Measurements from ENCODE around the gene CREB3L1. TPM values are rescaled to one million over a fixed set of nuclear protein-coding genes. Genes with fewer than 3 reads are reported as not detected.

The CREB3L1 gene
- total RNA-seq, 1 donor from 2014 or later: not detected

DNA sequence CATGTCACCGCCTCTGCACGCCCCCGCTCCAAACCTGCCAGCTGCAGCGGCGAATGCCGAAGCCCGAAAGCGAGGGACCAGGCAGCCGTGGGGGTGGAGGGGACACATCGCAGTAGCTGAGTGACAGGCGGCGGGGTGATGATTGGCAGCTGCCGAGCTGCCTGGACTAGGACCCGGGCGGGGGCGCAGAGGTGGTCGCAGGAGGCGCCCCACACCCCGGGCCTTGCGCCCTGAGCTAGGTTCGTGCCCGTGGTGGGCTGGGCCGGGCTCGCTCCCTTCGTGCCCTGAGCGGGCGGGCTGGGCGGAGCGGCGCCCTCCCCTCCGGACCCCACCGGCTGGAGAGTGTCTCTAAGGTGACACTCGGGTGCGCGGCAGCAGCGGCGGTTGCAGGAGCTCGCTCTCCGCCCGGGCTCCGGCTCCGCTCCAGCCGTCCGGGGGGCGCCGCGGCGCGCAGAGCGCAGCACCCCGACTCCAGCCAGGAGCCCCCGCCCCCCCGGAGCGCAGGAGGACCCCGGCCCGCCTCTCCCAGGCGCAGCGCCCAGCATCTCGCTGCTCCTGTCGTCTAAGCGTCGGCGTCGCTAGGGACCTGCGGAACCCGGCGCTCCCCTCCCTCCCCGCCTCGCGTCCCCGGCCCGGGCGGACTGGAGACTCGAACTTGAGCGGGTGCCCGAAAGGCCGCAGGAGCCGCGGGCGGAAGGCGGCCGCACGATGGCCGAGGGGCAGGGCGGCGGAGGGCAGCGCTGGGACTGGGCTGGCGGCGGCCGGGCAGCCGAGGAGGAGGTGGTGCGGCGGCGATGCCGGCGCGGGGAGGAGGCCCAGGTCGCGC, 55.3 kb downstream of the CREB3L1 start:
- peak; percentile 42 for DNase-seq
- ChIA-PET CTCF (interaction anchor here (0.8 kb wide), 1 partner anchor 17 kb away, joined by 3 read pairs; no protein-coding TSS in a partner anchor), POLR2A (interaction anchor here (0.6 kb wide), 1 partner anchor 11 kb away, joined by 3 read pairs; no protein-coding TSS in a partner anchor)
- TF ChIP-seq, protein P1, sequence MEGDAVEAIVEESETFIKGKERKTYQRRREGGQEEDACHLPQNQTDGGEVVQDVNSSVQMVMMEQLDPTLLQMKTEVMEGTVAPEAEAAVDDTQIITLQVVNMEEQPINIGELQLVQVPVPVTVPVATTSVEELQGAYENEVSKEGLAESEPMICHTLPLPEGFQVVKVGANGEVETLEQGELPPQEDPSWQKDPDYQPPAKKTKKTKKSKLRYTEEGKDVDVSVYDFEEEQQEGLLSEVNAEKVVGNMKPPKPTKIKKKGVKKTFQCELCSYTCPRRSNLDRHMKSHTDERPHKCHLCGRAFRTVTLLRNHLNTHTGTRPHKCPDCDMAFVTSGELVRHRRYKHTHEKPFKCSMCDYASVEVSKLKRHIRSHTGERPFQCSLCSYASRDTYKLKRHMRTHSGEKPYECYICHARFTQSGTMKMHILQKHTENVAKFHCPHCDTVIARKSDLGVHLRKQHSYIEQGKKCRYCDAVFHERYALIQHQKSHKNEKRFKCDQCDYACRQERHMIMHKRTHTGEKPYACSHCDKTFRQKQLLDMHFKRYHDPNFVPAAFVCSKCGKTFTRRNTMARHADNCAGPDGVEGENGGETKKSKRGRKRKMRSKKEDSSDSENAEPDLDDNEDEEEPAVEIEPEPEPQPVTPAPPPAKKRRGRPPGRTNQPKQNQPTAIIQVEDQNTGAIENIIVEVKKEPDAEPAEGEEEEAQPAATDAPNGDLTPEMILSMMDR (IDR thresholded peaks at IDR 0.05): no peak
- Mint-ChIP-seq H3K4me3 (peak overlapping the region; percentile 50), H3K27me3 (peaks cover 61% of the 10 kb centered on the region), H3K9me3 (no peaks in the 10 kb centered on the region), H3K36me3 (ENCODE audit: low read depth) (no peaks in the 10 kb centered on the region), H3K4me1 (peaks cover 10% of the 10 kb centered on the region), H3K27ac (no peak overlapping the region)
- intact Hi-C loops (cut with micrococcal nuclease): no loop called here
- ATAC-seq (ENCODE audit: low read depth): peak; percentile 49

DNA sequence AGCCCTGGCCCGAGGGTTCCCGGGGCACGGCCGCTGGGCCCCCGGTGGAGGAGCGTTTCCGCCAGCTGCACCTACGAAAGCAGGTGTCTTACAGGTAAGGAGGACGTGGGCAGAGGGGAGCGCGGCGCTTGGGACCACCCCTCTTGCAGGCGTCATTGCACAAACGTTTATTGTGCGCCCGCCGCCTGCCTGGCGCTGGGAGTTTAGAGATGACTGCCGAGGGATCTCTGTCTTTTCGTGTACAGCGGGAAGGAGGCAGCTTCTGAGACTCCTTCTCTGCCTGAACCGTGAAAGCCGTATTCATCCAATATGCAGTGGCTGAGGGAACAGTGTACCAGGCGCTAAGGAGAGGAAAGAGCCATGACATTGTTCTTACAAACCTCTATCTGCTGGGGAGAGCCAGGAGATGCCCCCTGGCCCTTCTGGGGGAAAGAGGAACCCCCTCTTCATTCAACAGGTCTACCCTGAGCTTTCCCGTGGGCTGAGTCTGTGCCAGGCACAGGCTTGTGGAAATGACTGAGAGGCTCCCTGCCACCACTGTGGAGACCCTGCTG, 56.0 kb downstream of the CREB3L1 start:
- Mint-ChIP-seq H3K27me3 (peaks cover 62% of the 10 kb centered on the region), H3K4me3 (peak overlapping the region; percentile 56), H3K4me1 (peaks cover 10% of the 10 kb centered on the region), H3K36me3 (ENCODE audit: low read depth) (no peaks in the 10 kb centered on the region), H3K9me3 (no peaks in the 10 kb centered on the region), H3K27ac (no peak overlapping the region)
- intact Hi-C loops (cut with micrococcal nuclease): no loop called here
- ChIA-PET CTCF (no interaction called here), POLR2A (interaction anchor here (0.6 kb wide), 1 partner anchor 11 kb away, joined by 3 read pairs; no protein-coding TSS in a partner anchor)
- DNase-seq: no peak
- TF ChIP-seq, protein P1 (IDR thresholded peaks at IDR 0.05): no peak
- ATAC-seq (ENCODE audit: low read depth): no peak

DNA sequence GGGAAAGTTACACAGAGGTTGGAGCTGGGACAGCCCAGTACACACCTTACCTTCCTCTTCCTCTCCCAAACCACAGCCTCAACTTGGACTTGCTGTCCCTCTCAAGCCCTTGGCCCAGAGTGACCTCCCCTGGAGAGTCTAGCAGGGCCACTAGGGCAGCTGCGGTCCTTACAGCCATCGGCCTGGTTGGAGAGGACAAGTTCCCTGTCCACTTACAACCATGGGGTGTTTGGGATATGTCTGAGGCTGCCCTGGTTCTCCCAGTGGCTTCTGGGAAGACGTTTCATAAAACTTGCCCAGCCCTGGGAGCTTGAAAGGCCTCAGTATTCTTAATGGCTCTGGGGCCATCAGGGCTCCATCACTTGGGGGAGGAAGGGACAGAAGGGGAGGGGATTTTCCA, 56.7 kb downstream of the CREB3L1 start:
- no peak overlapping the region for H3K27ac Mint-ChIP-seq
- ChIA-PET POLR2A (no interaction called here), CTCF (no interaction called here)
- intact Hi-C loops (cut with micrococcal nuclease): no loop called here
- ATAC-seq (ENCODE audit: low read depth): no peak
- H3K4me1 Mint-ChIP-seq: peaks cover 10% of the 10 kb centered on the region
- H3K9me3 Mint-ChIP-seq: no peaks in the 10 kb centered on the region
- TF ChIP-seq, protein P1 (IDR thresholded peaks at IDR 0.05): no peak
- no peaks in the 10 kb centered on the region for H3K36me3 Mint-ChIP-seq (ENCODE audit: low read depth)
- no peak overlapping the region for H3K4me3 Mint-ChIP-seq
- H3K27me3 Mint-ChIP-seq: peaks cover 64% of the 10 kb centered on the region
- no peak for DNase-seq

DNA sequence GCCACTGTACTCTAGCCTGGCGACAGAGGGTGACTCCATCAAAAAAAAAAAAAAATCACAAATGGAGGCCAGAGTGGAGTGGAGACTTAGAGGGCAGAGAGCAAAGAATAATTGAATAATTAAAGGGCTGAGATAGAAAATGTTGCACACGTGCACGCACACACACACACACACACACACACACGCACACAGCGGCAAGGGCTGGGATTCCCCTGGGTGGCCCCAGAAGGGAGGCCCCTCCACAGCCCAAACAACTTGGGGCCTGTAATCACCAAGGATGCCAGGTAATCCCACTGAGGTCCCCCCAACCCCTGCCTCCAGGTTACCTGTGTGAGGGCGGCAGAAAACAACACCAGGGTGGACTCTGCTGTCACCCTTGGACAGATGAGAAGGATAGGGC, 57.8 kb downstream of the CREB3L1 start:
- Mint-ChIP-seq H3K4me1 (peaks cover 10% of the 10 kb centered on the region), H3K4me3 (no peak overlapping the region), H3K27me3 (peaks cover 55% of the 10 kb centered on the region), H3K27ac (no peak overlapping the region), H3K36me3 (ENCODE audit: low read depth) (no peaks in the 10 kb centered on the region), H3K9me3 (no peaks in the 10 kb centered on the region)
- DNase-seq (no peak), ATAC-seq (ENCODE audit: low read depth) (no peak)
- ChIA-PET POLR2A (interaction anchor here (0.8 kb wide), 1 partner anchor 40 kb away, joined by 7 read pairs; no protein-coding TSS in a partner anchor), CTCF (no interaction called here)
- intact Hi-C loops (cut with micrococcal nuclease): no loop called here
- TF ChIP-seq, protein P1 (IDR thresholded peaks at IDR 0.05): no peak

DNA sequence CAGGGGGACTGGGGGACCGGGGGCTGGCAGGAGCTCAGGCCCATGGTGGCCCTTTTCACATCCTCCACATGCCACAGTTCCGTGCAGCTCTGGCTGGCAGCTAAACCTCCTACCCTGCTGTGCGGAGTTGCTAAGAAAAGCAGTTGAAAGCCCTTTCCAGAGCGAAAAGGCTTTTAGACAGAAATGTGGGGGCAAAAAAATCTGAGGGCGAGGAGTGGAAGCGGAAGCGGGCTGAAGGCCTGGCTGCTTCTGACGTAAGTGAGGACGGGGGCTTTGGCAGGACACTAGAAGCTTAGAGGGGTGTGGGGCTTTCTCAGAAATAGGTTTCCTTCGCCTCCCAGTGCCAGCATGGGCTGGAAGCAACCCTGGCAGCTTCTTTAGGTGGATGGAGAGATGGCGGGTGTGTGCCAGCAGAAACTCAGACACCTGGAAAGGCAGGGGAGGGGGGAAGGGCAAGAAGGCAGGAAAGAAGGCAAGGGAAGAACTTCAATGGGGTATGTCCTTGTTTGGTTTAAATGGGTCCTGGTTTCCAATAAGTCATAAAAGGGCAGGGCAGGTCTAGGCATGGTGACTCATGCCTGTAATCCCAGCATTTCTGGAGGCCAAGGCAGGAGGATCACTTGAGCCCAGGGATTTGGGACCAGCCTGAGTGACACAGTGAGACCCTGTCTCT, 58.6 kb downstream of the CREB3L1 start:
- ChIA-PET CTCF (no interaction called here), POLR2A (interaction anchor here (0.9 kb wide), 1 partner anchor 10 kb away, joined by 8 read pairs; no protein-coding TSS in a partner anchor)
- Mint-ChIP-seq H3K27me3 (peaks cover 49% of the 10 kb centered on the region), H3K36me3 (ENCODE audit: low read depth) (no peaks in the 10 kb centered on the region), H3K9me3 (no peaks in the 10 kb centered on the region), H3K27ac (no peak overlapping the region), H3K4me3 (no peak overlapping the region), H3K4me1 (peaks cover 10% of the 10 kb centered on the region)
- DNase-seq: no peak
- intact Hi-C loops (cut with micrococcal nuclease): no loop called here
- ATAC-seq (ENCODE audit: low read depth): no peak
- TF ChIP-seq, protein P1 (IDR thresholded peaks at IDR 0.05): no peak
